GM21360 (cell line): ENCODE measurements around the gene PLXDC2.

ENCODE experiments used
- ATAC-seq: cut with Tn5 transposase; IDR thresholded peaks from one replicate; pipeline ENCODE4 v1.9.1; 2021; ENCODE audit warnings: mild to moderate bottlenecking, moderate library complexity; ENCODE audit not compliant: unreplicated experiment

PLXDC2 gene

DNA sequence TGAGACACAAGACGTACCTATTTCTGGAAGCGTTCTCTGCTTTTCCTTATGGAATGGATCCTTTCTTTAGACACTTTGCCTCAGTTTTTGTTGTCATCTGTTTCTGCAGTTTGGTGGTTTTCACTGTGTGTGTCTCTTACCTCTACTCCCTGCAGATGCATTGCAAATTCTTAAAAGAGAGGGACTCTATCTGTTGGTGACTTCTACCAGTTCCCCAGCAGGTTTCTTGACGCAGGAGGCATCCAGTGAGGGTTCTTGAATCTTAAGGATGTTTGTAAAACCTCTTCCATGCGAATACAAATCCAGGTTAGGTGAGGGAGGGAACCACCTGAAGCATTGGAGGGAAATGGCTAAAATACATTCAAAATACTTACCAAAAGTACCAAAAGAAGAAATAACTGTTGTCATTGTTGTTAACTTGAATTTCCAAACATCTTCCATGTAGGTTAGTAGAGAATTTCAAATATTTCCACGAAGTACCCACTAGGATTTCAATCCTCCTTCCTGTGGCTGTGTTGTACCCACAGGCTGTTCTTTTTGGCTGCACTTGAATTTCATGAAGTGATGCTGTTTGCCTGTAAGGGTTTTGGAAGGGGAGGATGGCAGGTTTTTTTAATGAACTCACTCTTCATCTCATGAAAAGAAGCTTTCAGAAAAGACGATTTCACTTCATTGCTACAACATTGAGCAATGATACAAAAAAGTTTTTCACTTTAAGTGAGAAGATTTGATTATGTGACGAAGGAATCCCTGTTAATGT, 32.2 kb downstream of the PLXDC2 start:
- no peak for ATAC-seq

DNA sequence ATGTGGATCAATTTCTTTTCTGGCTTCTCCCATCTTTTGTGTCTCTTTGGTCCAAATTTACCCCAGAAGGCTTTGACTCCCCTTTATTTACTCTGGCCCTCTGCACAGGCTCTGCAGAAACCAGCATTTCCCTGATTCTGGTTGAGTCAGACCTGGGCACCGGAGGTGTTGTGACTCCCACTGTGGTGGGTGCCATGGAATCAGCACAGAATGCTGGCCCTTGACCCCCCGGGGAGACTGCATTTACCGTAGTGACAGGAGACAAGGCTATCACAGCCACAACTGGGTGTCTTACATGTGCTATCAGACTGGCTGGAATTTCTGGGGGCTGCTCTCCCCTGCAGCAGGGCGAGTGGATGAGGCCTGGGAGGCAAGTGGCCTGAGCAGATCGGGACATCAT, 37.6 kb downstream of the PLXDC2 start:
- no peak for ATAC-seq

DNA sequence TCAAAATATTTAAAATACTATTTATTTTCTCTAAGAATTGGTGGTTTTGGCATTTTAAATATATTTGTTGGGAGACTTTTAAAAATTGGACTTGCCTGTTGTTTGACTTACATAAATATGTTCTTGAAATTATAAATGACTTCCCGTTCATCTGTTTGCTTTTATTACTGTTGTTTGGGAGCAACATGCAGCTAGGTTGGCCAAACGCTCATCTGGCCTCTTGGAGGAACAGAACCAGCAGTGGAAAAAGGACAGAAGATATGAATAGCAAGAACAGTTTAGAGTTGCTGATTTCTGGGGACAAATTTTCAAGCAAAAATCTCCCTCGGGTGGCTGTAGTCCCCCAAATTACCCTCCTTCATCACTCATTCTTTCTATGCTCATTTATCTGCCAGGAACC, 41.6 kb downstream of the PLXDC2 start:
- no peak for ATAC-seq

DNA sequence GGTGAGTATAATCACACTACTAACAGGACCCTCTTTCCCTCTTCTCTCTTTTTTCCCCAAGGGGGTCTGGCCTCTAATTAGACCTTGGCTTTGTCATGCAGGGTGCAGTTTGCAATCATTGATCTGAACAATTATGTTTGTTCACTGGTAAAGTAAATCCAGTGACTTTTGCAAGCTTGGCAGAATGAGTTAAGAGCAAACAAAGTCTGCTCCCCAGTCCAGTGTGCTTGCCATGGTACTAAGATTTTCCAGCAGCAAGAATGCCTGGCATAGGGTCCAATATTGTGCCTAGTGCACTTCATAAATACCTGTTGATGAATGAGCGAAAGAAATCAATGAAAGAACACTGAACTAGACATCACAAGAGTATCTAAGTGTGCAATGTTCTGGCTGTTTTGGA, 43.9 kb downstream of the PLXDC2 start:
- no peak for ATAC-seq

DNA sequence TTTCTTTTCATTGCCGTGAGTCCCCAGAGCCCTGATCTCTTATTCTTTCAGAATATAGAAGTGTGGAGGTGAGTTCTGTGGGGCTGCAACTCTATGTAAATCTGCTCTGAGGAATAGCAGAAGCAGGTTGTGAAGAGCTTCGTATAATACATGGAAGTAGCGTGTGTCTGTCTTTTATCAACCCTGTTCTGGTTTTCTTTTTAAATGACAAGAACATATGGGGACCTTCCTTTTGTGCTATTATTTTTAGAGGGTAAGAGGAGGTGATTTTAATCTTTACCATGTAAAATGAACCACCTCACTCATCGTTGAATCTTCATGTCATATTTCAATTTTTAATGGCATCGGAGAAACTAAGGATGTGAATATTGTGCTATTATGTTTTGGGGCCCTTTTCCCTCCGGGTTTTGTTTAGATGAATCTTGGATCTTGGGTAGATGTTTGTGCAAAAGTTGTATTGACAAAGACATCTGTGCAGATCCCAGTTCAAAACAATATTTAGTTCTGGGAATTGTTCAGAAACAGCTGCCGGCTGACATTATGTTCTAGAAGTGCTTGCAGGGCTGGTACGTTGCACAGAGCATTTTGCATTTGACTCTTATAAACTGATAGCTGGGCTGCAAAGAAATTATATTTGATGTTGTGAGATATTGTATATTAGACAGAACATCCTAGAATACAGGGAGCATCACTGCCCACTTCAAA, 46.7 kb downstream of the PLXDC2 start:
- ATAC-seq: no peak

- ATAC-seq: no peak
Measured at GRCh38 chr10:19865676-19866075, 49.4 kb downstream of the PLXDC2 start.

GRCh38 chr10:19869370-19869769, 53.1 kb downstream of the PLXDC2 start:
- no peak for ATAC-seq

- ATAC-seq: no peak
Measured at GRCh38 chr10:19872504-19873271, 56.5 kb downstream of the PLXDC2 start.

DNA sequence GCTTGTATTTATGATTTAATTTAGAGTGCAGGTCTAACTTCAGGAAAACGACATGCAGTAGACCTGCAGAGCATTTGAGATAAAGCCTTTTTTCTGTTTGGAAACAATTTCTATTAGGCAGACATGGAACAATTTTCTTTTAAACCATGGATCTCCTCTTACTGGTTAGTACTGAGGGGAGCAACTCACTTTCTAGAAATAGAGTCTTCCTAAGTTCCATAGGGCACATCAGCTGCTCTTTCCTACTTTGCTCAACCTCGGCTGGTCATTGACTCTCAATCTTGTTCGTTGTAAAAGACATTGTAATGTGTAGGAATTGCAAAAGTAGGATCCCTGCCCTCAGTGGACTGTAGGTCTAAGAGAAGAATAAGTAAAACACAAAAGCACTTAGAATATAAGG, 58.0 kb downstream of the PLXDC2 start:
- no peak for ATAC-seq

- ATAC-seq: no peak
Measured at GRCh38 chr10:19874791-19875190, 58.6 kb downstream of the PLXDC2 start.

- no peak for ATAC-seq
Measured at GRCh38 chr10:19876570-19876969, 60.3 kb downstream of the PLXDC2 start.

DNA sequence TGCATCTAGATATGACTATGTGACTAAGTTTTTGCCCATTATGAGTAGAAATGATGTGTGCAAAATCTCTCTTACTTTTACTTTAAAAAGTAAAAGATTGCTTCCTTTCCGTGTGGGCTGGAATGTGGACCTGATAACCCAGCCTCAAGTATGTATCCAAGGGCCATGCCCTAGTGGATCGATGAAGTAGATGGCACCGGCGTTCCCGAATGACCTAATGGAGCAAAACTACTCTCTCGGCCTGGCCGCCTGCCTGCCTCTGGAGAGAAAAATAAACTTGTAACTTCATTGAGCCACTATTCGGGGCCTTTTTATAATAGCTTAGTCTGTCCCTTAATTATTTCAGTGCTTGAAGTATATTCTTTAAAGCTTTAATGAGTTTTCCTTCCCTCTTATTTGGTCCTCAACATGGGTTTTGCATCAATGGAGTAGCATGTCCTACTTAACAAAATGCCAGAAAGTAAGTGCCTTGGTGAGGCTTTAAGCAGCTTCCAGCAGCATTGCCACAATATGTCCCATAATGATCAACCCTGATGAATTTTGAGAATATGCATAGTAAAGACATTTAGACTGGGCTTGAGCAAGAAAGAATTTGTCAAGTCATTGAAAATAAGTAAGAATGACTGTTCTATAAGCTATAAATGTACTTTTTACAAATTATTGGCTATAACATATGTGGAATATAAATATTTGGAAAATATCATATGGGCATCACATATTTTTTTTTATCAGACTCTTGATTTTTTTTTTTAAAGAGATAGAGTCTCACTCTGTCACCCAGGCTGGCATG, 61.4 kb downstream of the PLXDC2 start:
- ATAC-seq: no peak

DNA sequence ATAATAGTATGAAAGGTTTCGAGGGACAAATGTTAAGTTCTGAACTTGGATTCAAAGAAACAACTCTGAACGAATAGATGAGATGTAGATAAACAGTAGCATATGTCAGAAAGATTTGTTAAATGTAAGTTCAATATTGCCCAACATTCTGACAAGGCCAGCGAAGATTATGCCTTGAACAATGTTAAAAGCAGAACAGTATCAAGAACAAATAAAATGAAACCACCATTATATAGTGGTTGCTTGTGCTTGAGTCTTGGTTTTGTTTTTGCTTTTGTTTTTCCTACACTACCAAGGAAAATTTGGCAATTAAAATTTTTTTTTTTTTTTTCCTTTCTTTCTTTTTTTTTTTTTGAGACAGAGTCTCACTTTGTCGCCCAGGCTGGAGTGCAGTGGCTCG, 66.4 kb downstream of the PLXDC2 start:
- ATAC-seq: no peak

- no peak for ATAC-seq
Measured at GRCh38 chr10:19888061-19888660, 71.9 kb downstream of the PLXDC2 start.

- no peak for ATAC-seq
Measured at GRCh38 chr10:19889256-19889655, 73.0 kb downstream of the PLXDC2 start.

- ATAC-seq: no peak
Measured at GRCh38 chr10:19891429-19891828, 75.2 kb downstream of the PLXDC2 start.

- ATAC-seq: no peak
Measured at GRCh38 chr10:19892270-19892669, 76.0 kb downstream of the PLXDC2 start.

- no peak for ATAC-seq
Measured at GRCh38 chr10:19892677-19893076, 76.4 kb downstream of the PLXDC2 start.

DNA sequence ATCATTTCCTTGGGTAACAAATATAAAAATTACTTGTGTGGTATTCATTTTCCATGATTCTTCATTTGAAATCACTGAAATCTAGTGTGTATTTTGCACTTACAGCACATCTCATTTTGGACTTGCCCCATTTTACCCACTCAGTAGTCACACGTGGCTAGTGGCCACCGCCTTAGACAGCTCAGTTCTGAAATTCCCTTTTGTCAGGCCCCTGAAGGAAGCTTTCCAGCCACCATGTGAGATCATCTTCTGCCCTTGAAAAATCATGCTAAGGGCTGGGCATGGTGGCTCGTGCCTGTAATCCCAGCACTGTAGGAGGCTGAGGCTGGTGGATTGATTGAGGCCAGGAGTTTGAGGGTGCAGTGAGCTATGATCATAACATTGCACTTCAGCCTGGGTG, 79.3 kb downstream of the PLXDC2 start:
- ATAC-seq: no peak

- ATAC-seq: no peak
Measured at GRCh38 chr10:19902456-19902855, 86.2 kb downstream of the PLXDC2 start.
